Stimulated activated CD8-positive, alpha-beta memory T cell treated with anti-CD3 and anti-CD28 coated beads, Interleukin-15, amount 100 ng/mL, for 48 hours (primary cell): Measurements from ENCODE around the gene DNAH17.

Source experiments
- DNase-seq, 2 donors: peaks; one replicate each; pipeline ENCODE4 v3.0.0-alpha.2; 2020; ENCODE audit warnings: low read depth in 2 of 2

The DNAH17 gene

DNA sequence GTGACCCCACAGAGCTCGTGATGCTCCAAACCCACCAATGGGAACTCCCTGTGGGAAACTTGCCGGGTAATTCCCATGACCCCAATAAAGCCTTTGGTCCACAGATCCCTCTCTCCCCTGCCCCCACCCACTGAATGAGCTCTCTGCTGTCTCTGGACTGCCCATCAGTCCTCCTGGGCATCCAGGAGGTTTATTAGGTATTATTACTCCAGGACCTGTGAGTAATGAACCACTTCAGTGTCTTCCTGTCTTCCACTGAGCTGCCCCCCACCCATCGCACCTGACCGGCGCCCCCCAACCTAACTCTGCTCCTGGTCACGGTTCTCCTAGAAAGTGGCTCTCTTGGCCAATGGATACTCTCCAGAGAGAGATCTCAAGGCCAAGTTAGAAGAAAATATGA is 28.7 kb upstream of the DNAH17 start:
- no peak for DNase-seq

GRCh38 chr17:78605429-78605828 is 28.2 kb upstream of the DNAH17 start:
- no peak for DNase-seq

DNA sequence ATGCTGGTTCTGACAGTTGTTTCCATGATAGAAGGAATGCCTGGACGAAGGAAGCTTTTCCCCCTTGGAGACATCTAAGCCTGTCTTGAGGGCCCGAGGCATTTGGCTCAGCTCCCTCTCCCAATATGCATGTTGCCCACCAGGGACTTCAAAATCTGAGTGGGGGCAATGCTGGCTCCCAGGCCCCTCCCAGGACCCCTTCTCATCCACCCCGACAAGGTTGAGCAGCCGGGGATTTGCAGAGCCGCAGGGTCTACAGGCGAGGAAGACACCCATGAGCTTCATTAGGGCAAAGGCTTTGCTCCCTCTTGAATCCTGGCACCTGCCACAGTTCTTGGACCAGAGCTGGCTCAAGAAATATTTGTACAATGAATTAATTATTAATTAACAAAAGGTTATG is 25.1 kb upstream of the DNAH17 start:
- DNase-seq = no peak

DNA sequence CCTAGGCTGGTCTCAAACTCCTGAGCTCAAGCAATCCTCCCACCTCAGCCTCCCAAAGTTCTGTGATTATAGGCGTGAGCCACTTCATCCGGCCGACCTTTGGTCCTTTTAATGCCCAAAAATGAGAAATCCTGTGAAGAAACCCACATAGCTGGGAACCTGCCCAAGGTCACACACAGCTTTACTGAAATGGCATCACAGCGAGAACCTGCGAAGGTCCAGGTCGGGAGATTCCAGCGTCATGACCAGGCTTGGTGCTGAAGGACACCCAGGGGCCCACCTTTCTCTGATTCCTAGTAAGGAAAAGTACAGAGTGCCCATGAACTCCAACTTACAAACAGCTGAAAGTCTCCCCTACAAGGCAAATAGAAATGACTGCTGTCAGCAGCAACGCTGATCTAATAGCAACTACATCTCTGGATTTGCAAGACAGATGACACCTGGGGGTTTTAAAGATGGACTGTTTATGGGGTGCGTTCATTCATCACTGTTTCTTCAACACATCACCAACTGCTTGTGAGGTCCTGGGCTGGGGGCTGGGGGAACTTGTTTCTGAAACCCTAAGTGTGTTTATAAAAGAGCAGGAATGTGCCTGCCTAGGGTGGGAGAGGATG is 24.5 kb upstream of the DNAH17 start:
- DNase-seq = no peak

DNA sequence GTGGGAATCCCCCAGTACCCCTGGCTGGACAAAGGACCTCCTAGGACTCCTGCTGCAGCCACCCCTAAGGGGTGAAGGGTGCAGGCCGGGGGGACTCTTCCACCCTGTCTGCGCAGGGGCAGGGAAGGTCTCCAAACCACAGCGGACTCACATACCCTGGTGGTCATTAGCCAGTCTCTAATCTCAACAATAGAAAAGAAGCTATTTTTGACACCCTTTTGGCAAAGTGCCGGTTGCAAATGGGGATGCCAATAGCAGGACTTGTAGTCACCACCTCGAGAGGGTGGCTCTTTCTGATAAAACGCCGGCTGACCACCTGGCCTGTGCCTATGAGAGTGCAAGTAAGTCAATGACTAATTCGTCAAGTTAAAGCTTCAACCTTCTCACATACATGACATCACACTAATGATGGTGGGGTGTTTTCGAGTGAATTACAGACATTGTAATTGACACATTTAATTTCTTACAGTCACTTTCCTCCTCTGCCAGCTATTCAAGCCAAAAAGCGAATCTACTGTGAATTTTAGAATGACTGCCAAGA is 23.1 kb upstream of the DNAH17 start:
- no peak for DNase-seq

- DNase-seq = no peak
Observed at GRCh38 chr17:78599419-78599818, 22.2 kb upstream of the DNAH17 start.

GRCh38 chr17:78598013-78598471 is 20.8 kb upstream of the DNAH17 start:
- no peak for DNase-seq

- no peak for DNase-seq
Observed at GRCh38 chr17:78596871-78597764, 19.9 kb upstream of the DNAH17 start.

DNA sequence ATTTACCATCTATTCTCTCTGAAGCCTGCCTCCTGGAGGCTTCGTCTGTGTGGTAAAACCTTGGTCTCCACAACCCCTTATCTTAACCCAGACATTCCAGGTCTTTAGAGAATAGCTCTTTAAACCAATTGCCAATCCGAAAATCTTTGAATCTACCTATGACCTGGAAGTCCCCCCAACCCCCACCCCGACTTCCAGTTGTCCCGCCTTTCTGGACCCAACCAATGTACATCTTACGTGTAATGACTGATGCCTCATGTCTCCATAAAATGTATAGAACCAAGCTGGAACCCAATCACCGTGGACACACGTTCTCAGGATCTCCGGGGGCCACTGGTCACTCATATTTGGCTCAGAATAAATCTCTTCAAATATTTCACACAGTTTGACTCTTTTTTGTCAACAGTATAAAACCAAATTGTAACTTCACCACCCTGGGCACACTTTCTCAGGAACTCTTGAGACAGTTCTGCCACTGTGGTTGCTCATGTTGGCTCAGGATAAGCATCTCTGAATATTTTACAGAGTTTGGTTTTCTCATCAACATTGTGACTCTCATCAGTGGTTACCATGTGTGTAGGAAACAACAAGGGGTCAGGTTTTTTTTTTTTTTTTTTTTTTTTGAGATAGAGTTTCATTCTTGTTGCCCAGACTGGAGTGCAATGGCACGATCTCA is 18.1 kb upstream of the DNAH17 start:
- no peak for DNase-seq

DNA sequence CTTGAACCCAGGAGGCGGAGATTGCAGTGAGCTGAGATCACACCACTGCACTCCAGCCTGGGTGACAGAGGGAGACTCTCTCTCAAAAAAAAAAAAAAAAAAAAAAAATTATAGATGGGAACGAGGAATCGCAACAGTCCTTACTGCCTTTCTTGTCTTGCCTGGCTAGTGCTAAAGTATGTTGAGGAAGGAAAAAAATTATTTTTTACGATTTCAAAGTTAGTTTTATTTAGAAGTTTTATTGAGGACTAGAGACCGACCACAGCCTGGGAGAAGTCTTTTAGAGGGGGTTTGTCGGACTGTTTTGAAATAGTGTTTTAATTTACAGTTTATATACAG is 15.8 kb upstream of the DNAH17 start:
- no peak for DNase-seq

- no peak for DNase-seq
Observed at GRCh38 chr17:78591263-78591671, 14.1 kb upstream of the DNAH17 start.

DNA sequence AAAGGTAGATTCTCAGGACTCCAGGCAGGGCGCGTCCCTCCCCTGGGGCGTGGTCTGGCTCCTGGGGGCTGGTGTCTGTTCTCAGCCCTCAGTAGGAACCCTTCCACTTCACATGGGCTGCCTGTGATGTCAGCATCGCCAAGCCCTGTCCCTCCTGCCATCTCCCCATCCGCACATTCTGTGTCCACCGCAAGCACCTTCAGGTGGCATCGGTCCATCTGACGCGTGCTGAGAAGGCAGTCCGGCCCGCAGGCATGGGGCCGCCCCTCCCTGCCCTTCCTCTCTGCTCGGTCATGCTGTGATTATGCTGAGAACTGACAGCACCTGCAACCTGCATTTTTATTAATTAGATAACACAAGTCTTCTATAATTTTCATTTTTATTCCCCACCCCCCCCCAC is 12.7 kb upstream of the DNAH17 start:
- no peak for DNase-seq

DNA sequence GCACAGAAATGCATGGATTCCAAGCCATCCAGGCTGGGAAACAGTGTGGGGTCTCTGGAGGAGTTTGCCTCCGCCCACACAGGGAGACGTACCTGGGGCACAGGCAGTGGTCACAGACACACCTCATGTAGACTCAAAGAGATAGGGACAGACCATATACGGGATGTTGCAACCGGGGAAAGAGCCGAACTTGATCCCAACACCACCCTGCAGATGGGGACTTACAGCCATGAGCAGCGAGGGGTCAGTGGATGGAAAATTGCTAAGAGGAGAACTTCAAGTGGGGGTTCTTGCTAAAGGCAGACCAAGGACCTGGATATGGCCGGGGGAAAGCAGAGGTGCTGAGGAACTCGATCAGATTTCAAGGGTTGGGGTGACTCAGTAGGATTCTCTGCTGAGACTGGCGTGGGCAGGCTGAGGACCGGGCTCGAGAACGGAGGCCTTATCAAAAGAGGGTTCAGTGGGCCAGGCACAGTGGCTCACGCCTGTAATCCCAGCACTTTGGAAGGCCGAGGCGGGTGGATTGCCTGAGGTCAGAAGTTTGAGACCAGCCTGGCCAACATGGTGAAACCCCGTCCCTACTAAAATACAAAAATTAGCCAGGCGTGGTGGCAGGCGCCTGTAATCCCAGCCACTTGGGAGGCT is 12.0 kb upstream of the DNAH17 start:
- no peak for DNase-seq

DNA sequence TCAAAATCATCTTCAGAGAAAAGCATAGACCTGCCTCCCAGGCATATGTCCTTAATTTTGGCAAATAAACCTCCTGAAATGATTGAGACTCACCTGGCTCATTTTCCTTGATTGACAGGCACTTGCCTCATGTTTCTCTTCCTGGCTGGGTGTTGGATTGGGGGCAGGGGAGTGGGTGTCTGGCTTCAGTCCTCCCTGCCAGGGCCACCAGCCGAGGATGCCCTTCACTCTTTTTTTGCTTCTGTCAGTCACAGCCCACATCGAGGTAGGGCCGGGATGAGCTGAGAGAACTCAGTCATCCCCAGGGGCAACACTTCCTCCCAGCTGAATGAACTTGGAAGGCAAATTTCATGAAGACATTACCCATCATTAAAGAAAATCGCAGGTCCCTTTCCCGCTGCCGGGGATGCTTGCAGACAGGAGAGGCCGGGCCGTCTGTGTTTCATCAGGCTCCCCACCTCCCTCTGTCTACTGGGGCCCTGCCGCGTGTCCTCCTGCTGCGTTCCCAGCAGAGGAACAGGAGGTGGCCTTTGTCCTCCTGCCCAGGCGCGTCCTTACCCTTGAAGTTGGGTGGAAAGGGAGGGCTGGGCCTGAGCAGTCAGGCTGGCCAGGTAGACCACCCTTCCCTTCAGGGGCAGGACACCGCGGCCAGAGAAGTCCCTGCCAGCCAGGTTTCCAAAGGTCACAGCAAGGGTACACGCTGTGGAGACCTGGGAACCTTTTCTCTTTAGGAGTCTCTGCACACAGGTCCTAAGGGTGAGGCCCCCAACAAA is 11.2 kb upstream of the DNAH17 start:
- DNase-seq = no peak

DNA sequence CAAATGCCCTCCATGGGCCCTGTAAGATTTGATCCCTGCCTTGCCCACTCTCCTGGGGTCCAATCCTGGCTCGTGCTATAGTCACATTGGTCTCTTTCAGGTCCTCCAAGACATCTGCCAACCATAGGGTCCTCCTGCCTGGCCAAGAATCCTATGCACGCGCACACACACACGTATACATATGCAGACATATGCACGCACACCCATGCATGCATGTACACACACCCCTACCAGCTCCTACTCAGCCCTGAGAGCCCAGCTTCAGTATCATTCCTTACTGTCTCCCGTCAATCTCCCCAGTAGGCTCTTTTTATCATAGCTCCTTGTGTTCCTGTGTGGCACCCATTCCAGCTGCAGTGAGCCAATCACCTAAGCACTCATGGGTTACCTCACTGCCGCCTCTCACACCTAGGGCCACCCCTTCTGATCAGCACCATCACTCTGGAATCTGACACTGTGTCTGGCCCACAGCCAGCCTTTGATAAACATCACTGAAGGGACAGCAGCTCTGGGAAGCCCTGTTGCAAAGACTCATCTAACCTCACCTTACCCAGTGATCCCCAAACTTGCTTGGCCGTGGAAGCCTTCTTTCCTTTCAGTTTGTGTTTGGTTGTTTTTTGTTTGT is 7.9 kb upstream of the DNAH17 start:
- DNase-seq = no peak

- DNase-seq = no peak
Observed at GRCh38 chr17:78583091-78583490, 5.9 kb upstream of the DNAH17 start.

DNA sequence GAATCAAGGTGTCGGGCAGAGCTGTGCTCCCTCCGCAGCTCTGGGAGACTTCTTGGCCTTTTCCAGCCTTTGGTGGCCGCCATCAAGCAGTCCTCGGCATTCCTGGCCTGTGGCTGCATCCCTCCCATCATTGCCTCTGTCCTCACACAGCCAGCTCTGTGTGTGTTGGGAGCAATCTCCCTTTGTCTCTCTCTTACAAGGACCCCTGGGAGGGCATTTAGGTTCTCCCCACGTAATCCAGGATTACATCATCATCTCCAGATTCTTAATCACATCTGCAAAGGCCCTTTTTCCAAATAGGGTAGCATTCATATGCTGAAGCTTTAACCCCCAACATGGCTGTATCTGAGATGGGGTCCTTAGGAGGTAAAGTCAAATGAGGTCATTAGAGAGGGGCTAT is 4.1 kb upstream of the DNAH17 start:
- DNase-seq = no peak

DNA sequence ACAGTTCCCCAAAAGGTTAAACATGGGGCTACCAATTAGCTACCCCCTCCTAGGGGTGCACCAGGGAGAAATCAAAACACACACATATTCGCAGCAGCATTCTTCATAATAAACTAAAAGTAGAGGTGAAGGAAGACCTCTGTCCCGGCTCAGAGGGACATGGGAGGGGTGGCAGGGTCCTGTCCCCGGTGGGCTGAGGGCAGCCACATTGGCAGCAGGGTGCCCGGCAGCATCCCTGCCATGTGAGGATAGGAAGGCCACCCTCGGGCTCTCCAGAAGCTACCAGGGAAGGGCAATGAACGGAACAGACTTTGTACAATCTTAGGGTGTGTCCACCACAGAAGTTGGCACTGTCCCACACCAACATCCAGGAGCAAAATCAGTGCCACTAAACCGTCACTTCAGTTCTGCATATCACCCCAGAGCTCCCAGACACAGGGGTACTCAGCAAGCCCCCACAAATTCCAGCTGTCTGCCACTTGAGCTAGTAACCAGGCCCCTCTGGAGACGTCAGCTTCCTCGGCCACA is 3.1 kb upstream of the DNAH17 start:
- DNase-seq = no peak

- DNase-seq = no peak
Observed at GRCh38 chr17:78576389-78577112, 645 bp downstream of the DNAH17 start.

DNA sequence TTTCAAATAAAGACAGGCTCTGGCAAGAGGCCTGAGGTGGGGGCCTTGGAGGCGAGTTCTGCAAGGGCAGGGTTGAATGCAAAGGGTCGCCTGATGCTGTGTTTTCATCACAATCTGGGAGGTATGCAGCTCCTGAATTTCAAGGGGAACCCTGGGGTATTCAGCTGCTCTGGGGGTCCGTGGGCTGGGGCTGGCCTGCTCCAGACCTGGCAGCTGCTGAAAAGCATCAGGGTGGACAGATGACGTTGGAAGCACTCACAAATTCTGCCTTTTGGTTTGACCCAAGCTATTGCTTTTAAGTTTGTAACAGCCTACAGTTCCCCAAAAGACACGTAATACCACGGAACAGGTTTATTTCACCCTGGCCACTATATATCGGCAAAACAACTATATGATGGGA is 1.3 kb downstream of the DNAH17 start:
- DNase-seq = no peak
